ENCODE data around the gene CCDC34.

GRCh38 chr11:27329867-27330632, 33.0 kb downstream of the CCDC34 start:
- TF ChIP-seq CTCF (IDR thresholded peaks at IDR 0.05; ENCODE audit: low read length) (no peak), EZH2phosphoT487 (IDR thresholded peaks at IDR 0.05; ENCODE audit: low read length) (no peak), EZH2 (optimal IDR thresholded peaks at IDR 0.05; ENCODE audit: low read depth, low read length) (no peak)
